Measurements from ENCODE around the gene EID2.

EID2 gene

GRCh38 chr19:39539518-39540332 is at the start of gene EID2:
Gene EID2 (minus strand): TSS chr19:39540161. CDS start chr19:39540079, 82 bp downstream.
- peak; percentile 92 to 95 for DNase-seq

GRCh38 chr19:39588066-39588465 is 48.1 kb upstream of the EID2 start:
- DNase-seq = no peak

- DNase-seq = no peak
These were observed 47.5 kb upstream of the EID2 start for GRCh38 chr19:39587496-39587895.

DNA sequence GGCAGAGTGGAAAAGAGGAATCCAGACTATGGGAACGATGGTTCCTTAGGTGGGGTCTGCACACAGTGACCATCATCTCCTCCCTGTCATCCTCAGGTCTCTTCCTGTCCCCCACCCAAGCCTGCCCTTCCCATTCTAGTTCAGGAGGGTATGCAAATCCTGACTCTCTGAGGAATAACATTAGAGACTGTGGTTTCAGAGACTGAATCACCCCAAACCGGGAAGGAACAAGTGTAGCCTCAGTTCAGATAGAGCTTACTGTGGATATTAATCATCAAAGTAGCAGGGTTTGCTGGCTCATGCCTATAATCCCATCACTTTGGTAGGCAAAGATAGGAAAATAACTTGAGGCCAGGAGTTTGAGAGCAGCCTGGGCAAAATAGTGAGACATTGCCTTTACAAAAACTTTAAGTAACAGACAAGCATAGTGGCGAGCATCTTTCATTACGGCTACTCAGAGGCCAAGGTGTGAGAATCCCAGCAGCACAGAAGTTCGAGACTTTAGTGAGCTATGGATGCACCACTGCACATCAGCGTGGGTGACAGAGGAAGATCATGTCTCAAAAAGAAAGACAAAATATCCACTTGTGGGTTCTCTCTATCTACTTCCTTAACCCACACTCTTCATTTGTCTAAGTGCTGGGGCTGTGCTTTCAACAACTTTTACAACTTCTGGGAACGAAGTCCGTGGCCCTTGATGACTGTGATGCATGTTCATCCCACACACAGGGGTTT is 43.1 kb upstream of the EID2 start:
- no peak for DNase-seq

DNA sequence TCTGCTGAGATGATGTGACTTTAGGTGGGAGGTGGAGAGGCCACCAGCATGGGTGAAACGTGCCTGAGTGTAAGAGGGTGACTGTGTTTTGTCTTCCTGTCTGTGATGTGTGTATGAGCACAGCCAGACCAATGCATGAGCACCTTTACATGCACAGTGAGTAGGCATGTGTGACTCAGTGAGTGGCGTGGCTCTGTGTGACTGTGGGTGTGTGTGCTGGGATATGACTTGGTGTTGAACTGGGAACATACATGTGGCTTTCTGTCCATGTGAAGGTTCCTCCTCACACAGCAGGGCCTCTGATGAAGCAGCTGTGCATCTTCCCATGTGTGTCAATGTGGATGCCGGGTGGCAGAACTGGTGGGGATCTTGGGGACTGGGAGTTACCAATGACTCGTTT is 42.5 kb upstream of the EID2 start:
- no peak for DNase-seq

- DNase-seq = peak in 1 of 2 donors; percentile 6
These were observed 28.6 kb upstream of the EID2 start for GRCh38 chr19:39568604-39569003.

GRCh38 chr19:39566064-39566463 is 26.1 kb upstream of the EID2 start:
- DNase-seq = no peak

- no peak for DNase-seq
These were observed 23.4 kb upstream of the EID2 start for GRCh38 chr19:39563408-39563807.

- DNase-seq = no peak
These were observed 18.7 kb upstream of the EID2 start for GRCh38 chr19:39558624-39559117.

- DNase-seq = peak; percentile 30 to 46
These were observed 18.1 kb upstream of the EID2 start for GRCh38 chr19:39557811-39558623.

- no peak for DNase-seq
These were observed 15.9 kb upstream of the EID2 start for GRCh38 chr19:39555883-39556282.

DNA sequence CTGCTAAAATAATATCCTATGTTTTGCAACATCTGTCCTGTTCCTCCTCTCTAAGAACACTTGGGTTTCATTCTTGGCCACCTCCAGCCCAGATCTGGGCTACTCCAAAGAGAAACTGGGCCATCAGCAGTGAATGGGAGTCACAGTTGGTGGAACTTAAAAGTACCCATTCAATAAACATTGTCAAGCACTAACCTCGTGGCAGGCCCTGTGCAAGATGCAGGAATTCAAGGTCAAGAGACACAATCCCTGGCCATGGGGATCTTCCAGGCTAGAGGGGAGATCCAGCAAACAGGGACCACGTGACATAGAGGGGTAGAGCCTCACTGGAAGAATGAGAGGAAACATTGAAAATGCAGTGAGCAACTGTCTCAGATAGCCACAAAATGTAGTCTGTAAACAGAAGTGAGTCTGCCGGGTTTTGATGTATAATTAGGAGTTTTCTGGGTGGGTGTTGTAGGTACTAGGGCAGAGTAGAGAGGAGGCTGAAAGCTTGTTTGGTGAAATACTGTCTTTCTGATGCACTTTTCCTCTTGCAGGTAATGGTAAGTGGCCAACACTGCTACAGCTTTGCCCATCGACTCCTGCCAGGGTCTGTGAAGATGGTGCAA is 14.8 kb upstream of the EID2 start:
- DNase-seq = no peak

DNA sequence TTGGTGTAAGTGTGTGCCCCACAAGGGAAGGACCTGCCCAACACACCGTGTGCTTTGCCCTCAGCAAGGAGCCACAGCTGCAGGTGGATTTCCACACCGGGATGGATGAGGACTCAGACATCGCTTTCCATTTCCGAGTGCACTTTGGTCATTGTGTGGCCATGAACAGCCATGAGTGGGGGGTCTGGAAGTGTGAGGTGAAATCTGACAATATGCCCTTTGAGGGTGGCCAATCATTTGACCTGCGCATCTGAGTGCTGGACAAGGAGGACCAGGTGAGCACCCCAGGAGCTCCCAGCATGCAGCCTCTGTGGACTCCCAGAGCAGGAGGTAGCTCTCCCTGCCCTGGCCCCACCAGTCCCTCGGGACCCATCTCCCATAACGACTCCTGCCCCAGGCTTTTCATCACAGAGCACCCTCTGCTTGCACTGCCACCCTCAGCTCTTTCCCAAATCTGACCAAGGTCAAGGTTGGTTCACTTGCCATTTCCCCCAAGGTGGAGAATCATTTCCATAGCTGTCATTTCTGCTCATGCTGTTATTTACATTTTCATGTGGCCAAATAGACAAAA is 13.2 kb upstream of the EID2 start:
- no peak for DNase-seq

- DNase-seq = no peak
These were observed 10.2 kb upstream of the EID2 start for GRCh38 chr19:39550197-39550596.

GRCh38 chr19:39546599-39546998 is 6.6 kb upstream of the EID2 start:
- no peak for DNase-seq

DNA sequence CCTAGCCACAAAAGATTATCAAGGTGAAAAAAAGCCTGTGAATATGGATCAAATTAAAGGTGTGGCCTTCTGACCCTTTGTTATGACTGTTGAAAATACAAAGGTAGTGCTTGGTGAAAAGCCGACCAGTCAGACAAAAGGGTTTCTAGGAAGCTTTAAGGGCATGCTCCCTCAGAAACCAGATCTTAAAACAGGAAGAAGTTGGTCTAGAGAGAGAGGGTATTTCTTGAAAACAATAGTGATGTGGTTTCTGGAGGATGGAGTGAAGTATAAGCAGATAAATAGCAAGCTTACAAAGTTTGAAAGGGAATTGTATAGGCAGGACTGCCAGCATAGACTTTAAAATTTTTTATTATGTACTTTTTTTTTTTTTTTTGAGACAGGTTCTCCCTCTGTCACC is 5.0 kb upstream of the EID2 start:
- DNase-seq = no peak

- peak in 1 of 2 donors; percentile 15 for DNase-seq
These were observed 4.4 kb upstream of the EID2 start for GRCh38 chr19:39544226-39544903.

GRCh38 chr19:39543477-39543857 is 3.5 kb upstream of the EID2 start:
- DNase-seq = no peak

GRCh38 chr19:39542206-39542605 is 2.2 kb upstream of the EID2 start:
- DNase-seq = no peak

- no peak for DNase-seq
These were observed 342 bp upstream of the EID2 start for GRCh38 chr19:39540333-39540673.

GRCh38 chr19:39539165-39539517 is 820 bp downstream of the EID2 start:
- no peak for DNase-seq

- no peak for DNase-seq
These were observed 6.2 kb downstream of the EID2 start for GRCh38 chr19:39533791-39534190.
